RWPE2 (cell line): Measurements from ENCODE around the gene PFDN4.

Experiments used
- ATAC-seq: fragments of 200-7000 bp; cut with Tn5 transposase; 3 replicates; pipeline ENCODE4 v1.9.1; 2021; ENCODE audit warnings: low read depth
- DNase-seq: peaks from one replicate; pipeline ENCODE4 v3.0.0-alpha.2; 2020; ENCODE audit warnings: low spot score
- H3K27ac ChIP-seq: fragments of 450-650 bp; 2 replicates; pipeline ENCODE4 v1.5.1; 2017; ENCODE audit warnings: mild to moderate bottlenecking; ENCODE audit not compliant: poor library complexity, severe bottlenecking
- H3K27me3 ChIP-seq: fragments of 250-450 bp; sonication (Bioruptor Pico); 2 replicates; pipeline ENCODE4 v1.5.1; 2021; ENCODE audit warnings: mild to moderate bottlenecking, moderate library complexity; ENCODE audit not compliant: insufficient read depth, poor library complexity, severe bottlenecking
- H3K36me3 ChIP-seq: fragments of 250-450 bp; sonication (Bioruptor Pico); 2 replicates; pipeline ENCODE4 v1.5.1; 2020; ENCODE audit warnings: low read depth, mild to moderate bottlenecking, moderate library complexity
- H3K4me1 ChIP-seq: fragments of 250-450 bp; sonication (Bioruptor Pico); 2 replicates; pipeline ENCODE4 v1.5.1; 2021; ENCODE audit warnings: mild to moderate bottlenecking, moderate library complexity; ENCODE audit not compliant: insufficient read depth, poor library complexity, severe bottlenecking
- H3K4me3 ChIP-seq: fragments of 250-450 bp; sonication (Bioruptor Pico); 2 replicates; pipeline ENCODE4 v1.5.1; 2021; ENCODE audit warnings: mild to moderate bottlenecking, moderate library complexity; ENCODE audit not compliant: severe bottlenecking
- H3K9me3 ChIP-seq: fragments of 250-450 bp; sonication (Bioruptor Pico); 2 replicates; pipeline ENCODE4 v1.5.1; 2021; ENCODE audit warnings: mild to moderate bottlenecking, moderate library complexity; ENCODE audit not compliant: severe bottlenecking
- CTCF ChIP-seq: fragments of 450-650 bp; IDR thresholded peaks from one replicate; pipeline ENCODE4 v1.5.1; 2017; ENCODE audit warnings: mild to moderate bottlenecking, moderate library complexity; ENCODE audit not compliant: poor library complexity, severe bottlenecking

The PFDN4 gene

DNA sequence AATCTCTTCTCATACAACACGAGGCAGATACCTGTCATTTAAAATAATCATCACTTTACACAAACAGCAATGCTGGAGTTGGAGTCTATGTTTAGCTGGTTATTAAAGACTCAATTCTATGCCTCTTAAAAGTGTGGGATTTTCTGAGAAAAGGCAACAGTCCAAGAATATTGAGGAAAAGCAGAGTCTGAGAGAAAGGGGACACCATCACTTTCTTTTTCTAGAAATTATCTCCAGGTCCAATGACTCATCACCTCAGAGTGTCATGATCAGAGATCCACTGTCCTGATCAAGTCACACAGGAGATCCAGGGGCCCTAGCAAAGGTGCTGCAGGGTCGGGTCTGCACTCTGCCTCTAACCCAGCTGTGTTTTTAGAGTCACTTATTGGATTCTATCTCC is 42.1 kb upstream of the PFDN4 start:
- H3K36me3 ChIP-seq = no peaks in the 10 kb centered on the region
- H3K9me3 ChIP-seq = no peaks in the 10 kb centered on the region
- H3K4me1 ChIP-seq = peaks cover 23% of the 10 kb centered on the region
- H3K27ac ChIP-seq = no peak overlapping the region
- DNase-seq (no peak), ATAC-seq (no peak)
- no peak for TF ChIP-seq CTCF
- H3K4me3 ChIP-seq = no peak overlapping the region
- no peaks in the 10 kb centered on the region for H3K27me3 ChIP-seq

DNA sequence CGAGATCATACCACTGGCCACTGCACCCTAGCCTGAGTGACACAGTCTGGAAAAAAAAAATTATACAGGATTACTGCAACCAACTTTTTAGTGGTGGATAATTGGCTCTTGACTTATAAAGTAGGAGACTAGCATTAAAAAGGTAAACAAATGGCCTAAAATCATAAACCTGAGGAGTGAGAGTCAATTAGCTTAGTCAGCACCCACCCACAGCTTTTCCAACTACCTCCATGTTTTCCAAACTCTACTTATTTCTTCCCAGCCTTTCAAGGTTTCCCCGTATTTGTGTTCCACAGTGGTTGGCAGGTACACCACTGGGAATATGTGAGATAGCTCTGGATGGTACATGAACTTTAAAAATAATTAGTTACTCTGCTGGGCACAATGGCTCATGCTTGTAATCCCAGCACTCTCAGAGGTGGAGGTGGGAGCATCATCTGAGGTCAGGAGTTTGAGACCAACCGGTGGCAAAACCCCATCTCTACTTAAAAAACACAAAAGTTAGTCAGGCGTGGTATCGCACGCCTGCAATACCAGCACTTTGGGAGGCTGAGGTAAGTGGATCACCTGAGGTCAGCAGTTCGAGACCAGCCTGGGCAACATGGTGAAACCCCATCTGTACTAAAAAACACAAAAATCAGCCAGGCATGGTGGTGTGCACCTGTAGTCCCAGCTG is 40.8 kb upstream of the PFDN4 start:
- DNase-seq = no peak
- ATAC-seq = no peak
- Histone ChIP-seq H3K4me3 (no peak overlapping the region), H3K9me3 (no peaks in the 10 kb centered on the region), H3K27me3 (no peaks in the 10 kb centered on the region), H3K4me1 (peaks cover 23% of the 10 kb centered on the region), H3K27ac (peak overlapping the region; percentile 46), H3K36me3 (no peaks in the 10 kb centered on the region)
- no peak for TF ChIP-seq CTCF

DNA sequence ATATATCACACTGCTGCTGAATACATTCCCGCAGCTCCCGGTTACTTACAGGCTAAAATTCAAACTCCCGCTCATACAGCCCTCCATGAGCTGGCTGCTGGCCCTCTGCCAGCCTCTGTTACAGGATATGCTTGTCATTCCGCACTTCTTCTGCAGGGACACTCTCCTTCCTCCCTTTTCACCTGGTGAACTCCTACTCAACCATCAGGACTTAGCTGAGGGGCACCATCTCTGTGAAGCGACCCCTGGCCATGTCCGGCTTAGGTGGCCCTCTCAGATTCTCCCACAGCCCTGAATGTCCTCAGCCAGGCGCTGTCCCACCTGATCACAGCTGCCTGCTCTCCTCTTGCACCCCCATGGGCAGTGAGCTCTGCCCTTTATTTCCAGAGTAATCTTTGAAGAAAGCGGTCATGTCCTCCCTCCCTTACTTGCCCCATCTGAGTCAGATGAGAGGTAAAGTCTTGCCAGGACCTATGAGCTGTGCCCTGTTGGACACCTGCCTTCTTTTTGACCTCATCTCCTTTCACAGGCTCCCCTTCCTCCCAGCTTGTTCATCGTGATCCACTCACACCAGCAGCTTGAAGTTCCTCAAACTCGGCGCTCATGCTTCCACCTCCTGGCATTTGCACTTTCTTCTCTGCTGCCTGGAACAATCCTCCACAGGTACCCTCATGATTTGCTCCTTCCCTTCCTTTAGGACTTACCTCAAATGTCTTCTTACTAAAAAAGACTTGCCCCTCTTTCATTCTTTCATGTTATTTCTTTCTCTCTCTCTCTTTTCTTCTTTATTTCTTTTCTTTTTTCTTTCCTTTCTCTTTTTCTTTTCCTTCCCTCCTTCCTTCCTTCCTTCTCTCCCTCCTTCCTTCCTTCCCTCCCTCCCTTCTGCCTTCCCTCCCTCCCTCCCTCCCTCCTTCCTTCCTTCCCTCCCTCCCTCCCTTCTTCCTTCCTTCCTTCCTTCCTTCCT is 39.7 kb upstream of the PFDN4 start:
- Histone ChIP-seq H3K4me1 (peaks cover 26% of the 10 kb centered on the region), H3K27me3 (peaks cover 8% of the 10 kb centered on the region), H3K27ac (peak overlapping the region; percentile 46), H3K4me3 (no peak overlapping the region), H3K36me3 (no peaks in the 10 kb centered on the region), H3K9me3 (no peaks in the 10 kb centered on the region)
- DNase-seq (peak; percentile 95), ATAC-seq (peak; percentile 78)
- TF ChIP-seq CTCF = no peak

DNA sequence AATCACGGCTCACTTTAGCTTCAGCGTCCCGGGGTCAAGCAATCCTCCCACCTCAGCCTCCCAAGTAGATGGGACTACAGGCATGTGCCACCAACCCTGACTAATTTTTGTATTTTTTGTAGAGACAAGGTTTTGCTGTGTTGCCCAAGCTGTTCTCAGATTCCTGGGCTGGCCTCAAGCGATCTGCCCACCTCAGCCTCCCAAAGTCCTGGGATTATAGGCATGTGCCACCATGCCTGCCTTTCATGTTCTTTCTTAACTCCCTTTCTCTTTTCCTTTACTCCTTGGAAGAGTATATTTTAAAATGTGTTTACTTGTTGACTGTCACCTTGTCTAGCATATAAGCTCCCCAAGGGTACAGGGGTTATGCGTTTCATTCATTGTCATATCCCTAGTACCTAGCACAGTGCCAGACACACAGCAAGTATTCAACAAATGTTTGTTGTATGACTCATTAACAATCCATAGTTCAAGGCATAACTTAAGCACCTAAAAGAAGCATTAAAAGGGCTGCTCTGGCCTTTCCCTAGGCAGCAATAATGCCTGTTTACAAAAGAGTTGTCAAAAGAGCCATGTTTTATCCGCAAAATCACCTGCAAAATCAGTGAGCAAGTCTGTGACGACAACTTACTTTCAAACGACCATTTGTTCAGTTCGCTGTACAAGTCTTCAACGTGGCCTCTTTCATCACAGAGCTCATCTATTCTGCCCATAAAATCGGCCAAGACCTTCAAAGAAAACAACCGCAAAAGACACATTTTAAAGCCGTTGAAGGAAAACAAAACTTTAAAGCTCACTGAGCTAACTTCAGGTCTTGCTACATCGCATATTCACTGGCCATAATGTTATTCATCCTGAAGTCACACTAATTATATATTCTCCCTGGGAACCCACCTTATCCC is 38.7 kb upstream of the PFDN4 start:
- no peak for TF ChIP-seq CTCF
- Histone ChIP-seq H3K27ac (peak overlapping the region; percentile 46), H3K4me1 (peaks cover 34% of the 10 kb centered on the region), H3K9me3 (no peaks in the 10 kb centered on the region), H3K36me3 (no peaks in the 10 kb centered on the region), H3K27me3 (peaks cover 17% of the 10 kb centered on the region), H3K4me3 (no peak overlapping the region)
- ATAC-seq (peak; percentile 19; the same call in 2 of the 3 replicates), DNase-seq (no peak)
